ENCODE results near the gene SIGLEC5. TPM values are rescaled to one million over a fixed set of nuclear protein-coding genes. Genes with fewer than 3 reads are reported as not detected.

The SIGLEC5 gene
- total and polyA plus RNA-seq, 2 experiments from 2014 or later = not detected

GRCh38 chr19:51599084-51599483, 31.1 kb downstream of the SIGLEC5 start (continued):
- TF ChIP-seq REST (IDR thresholded peaks at IDR 0.05; ENCODE audit: unreplicated experiment) = no peak
- no peak for TF ChIP-seq EZH2phosphoT487 (IDR thresholded peaks at IDR 0.05; ENCODE audit: unreplicated experiment)
- no peak for TF ChIP-seq ETS1 (IDR thresholded peaks at IDR 0.05)
- no peak for TF ChIP-seq EZH2 (IDR thresholded peaks at IDR 0.05; ENCODE audit: low read depth, unreplicated experiment)
- no peak for TF ChIP-seq ZNF114 (CRISPR knock-in tag; IDR thresholded peaks at IDR 0.05)
- no peak for TF ChIP-seq JUNB (IDR thresholded peaks at IDR 0.05; ENCODE audit: unreplicated experiment)

- Histone ChIP-seq H3K27ac (ENCODE audit: low read depth) (no peak overlapping the region), H3K36me3 (ENCODE audit: insufficient read depth) (no peaks in the 10 kb centered on the region), H3K4me1 (ENCODE audit: insufficient read depth) (peaks cover 6% of the 10 kb centered on the region; the same call in 1 of the 2 replicates), H3K9me2 (ENCODE audit: insufficient read depth) (no peaks in the 10 kb centered on the region), H3F3A (replicated peaks; ENCODE audit: low read depth) (no peaks in the 10 kb centered on the region), H3K79me2 (replicated peaks; ENCODE audit: insufficient read depth) (no peaks in the 10 kb centered on the region), H2AFZ (no peak overlapping the region), H3K27me3 (ENCODE audit: insufficient read depth) (peaks cover 34% of the 10 kb centered on the region), H3K4me2 (no peak overlapping the region), H4K20me1 (replicated peaks; ENCODE audit: insufficient read depth) (no peaks in the 10 kb centered on the region), H3K4me3 (no peak overlapping the region)
- DNase-seq (ENCODE audit: low spot score) (no peak), ATAC-seq (no peak)
- Mint-ChIP-seq H3K4me3 (no peak overlapping the region), H3K36me3 (ENCODE audit: low read depth) (peaks cover 14% of the 10 kb centered on the region; the same call in 2 of the 3 replicates), H3K27ac (no peak overlapping the region), H3K9me3 (peaks cover 70% of the 10 kb centered on the region), H3K4me1 (peaks cover 9% of the 10 kb centered on the region), H3K27me3 (ENCODE audit: insufficient read depth, low read depth, poor library complexity) (peaks cover 21% of the 10 kb centered on the region)
- TF ChIP-seq ZNF462 (CRISPR knock-in tag; IDR thresholded peaks at IDR 0.05) (no peak), ZNF331 (CRISPR knock-in tag; IDR thresholded peaks at IDR 0.05; ENCODE audit: low read depth) (no peak), ETS1 (IDR thresholded peaks at IDR 0.05) (no peak)
Measured at GRCh38 chr19:51598159-51598915, 31.9 kb downstream of the SIGLEC5 start.
